Measurements from ENCODE around the gene PHLDA3.
A peak's percentile ranks its signal among the peaks of the same experiment; 100 is the strongest.

PHLDA3 gene

GRCh38 chr1:201485184-201485774 is 16.3 kb upstream of the PHLDA3 start:
- H3K9me2 ChIP-seq (replicated peaks; ENCODE audit: insufficient read depth, low read length): no peaks in the 10 kb centered on the region
- H3K4me3 ChIP-seq (ENCODE audit: low read length): no peak overlapping the region
- H3F3A ChIP-seq (ENCODE audit: insufficient read depth, low read length): no peaks in the 10 kb centered on the region; the same call in 1 of the 2 replicates
- H3K4me1 ChIP-seq (ENCODE audit: low read length): peaks cover 14% of the 10 kb centered on the region; the same call in 1 of the 2 replicates
- no peak overlapping the region for H3K27ac ChIP-seq (ENCODE audit: low read length)
- H3K4me2 ChIP-seq (ENCODE audit: low read depth, low read length): no peak overlapping the region
- no peak for TF ChIP-seq EZH2 (optimal IDR thresholded peaks at IDR 0.05; ENCODE audit: low read depth, low read length)
- TF ChIP-seq, protein P1, sequence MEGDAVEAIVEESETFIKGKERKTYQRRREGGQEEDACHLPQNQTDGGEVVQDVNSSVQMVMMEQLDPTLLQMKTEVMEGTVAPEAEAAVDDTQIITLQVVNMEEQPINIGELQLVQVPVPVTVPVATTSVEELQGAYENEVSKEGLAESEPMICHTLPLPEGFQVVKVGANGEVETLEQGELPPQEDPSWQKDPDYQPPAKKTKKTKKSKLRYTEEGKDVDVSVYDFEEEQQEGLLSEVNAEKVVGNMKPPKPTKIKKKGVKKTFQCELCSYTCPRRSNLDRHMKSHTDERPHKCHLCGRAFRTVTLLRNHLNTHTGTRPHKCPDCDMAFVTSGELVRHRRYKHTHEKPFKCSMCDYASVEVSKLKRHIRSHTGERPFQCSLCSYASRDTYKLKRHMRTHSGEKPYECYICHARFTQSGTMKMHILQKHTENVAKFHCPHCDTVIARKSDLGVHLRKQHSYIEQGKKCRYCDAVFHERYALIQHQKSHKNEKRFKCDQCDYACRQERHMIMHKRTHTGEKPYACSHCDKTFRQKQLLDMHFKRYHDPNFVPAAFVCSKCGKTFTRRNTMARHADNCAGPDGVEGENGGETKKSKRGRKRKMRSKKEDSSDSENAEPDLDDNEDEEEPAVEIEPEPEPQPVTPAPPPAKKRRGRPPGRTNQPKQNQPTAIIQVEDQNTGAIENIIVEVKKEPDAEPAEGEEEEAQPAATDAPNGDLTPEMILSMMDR (IDR thresholded peaks at IDR 0.05; ENCODE audit: low read length): no peak
- TF ChIP-seq EZH2phosphoT487 (IDR thresholded peaks at IDR 0.05; ENCODE audit: low read length): no peak
- H4K20me1 ChIP-seq (ENCODE audit: insufficient read depth, low read length): no peaks in the 10 kb centered on the region
- H3K79me2 ChIP-seq (ENCODE audit: low read length): no peaks in the 10 kb centered on the region
- no peaks in the 10 kb centered on the region for H3K36me3 ChIP-seq (replicated peaks; ENCODE audit: insufficient read depth, low read length)
- H2AFZ ChIP-seq (ENCODE audit: low read length): no peak overlapping the region
- H3K9ac ChIP-seq (ENCODE audit: low read length): no peak overlapping the region
- H3K27me3 ChIP-seq (replicated peaks; ENCODE audit: insufficient read depth, low read length): peaks cover 9% of the 10 kb centered on the region; the same call in 1 of the 2 replicates
- no peak for DNase-seq
- H3K9me3 ChIP-seq (replicated peaks; ENCODE audit: insufficient read depth, low read length): no peaks in the 10 kb centered on the region

DNA sequence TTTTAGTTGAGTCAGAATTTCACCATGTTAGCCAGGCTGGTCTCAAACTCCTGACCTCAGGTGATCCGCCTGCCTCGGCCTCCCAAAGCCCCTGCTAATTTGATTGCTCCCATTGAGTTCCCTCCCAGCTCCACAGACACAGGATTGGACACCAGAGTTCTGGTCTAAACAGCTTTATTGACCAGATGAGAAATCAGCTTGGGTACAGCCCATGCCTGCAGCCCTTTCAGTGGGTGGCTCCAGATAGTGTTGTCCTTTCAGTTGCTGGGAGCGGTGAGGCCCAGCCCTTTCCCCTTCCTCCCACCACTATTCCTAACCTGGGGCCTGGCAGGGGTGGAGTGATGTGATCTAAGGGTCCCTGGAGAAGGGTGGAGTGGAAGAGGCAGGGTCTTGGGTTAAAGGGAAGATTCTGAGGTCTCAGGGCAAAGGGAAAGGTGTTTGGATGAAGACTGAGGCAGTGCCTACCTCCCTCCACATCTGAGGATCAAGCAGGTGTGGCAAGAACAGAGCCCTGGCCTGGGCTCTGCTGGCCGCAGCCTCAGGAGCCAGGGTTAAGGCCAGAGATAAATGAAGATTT is 14.5 kb upstream of the PHLDA3 start:
- H3K9me2 ChIP-seq (replicated peaks; ENCODE audit: insufficient read depth, low read length): no peaks in the 10 kb centered on the region
- H3K9me3 ChIP-seq (replicated peaks; ENCODE audit: insufficient read depth, low read length): no peaks in the 10 kb centered on the region
- H3K27ac ChIP-seq (ENCODE audit: low read length): no peak overlapping the region
- peaks cover 9% of the 10 kb centered on the region; the same call in 1 of the 2 replicates for H3K27me3 ChIP-seq (replicated peaks; ENCODE audit: insufficient read depth, low read length)
- H3K79me2 ChIP-seq (ENCODE audit: low read length): no peaks in the 10 kb centered on the region
- peaks cover 21% of the 10 kb centered on the region; the same call in 1 of the 2 replicates for H3K4me1 ChIP-seq (ENCODE audit: low read length)
- TF ChIP-seq, protein P1 (IDR thresholded peaks at IDR 0.05; ENCODE audit: low read length): no peak
- TF ChIP-seq EZH2phosphoT487 (IDR thresholded peaks at IDR 0.05; ENCODE audit: low read length): no peak
- no peak for TF ChIP-seq EZH2 (optimal IDR thresholded peaks at IDR 0.05; ENCODE audit: low read depth, low read length)
- H3K9ac ChIP-seq (ENCODE audit: low read length): no peak overlapping the region
- H2AFZ ChIP-seq (ENCODE audit: low read length): no peak overlapping the region
- H4K20me1 ChIP-seq (ENCODE audit: insufficient read depth, low read length): no peaks in the 10 kb centered on the region
- no peak overlapping the region for H3K4me3 ChIP-seq (ENCODE audit: low read length)
- no peaks in the 10 kb centered on the region; the same call in 1 of the 2 replicates for H3F3A ChIP-seq (ENCODE audit: insufficient read depth, low read length)
- no peaks in the 10 kb centered on the region for H3K36me3 ChIP-seq (replicated peaks; ENCODE audit: insufficient read depth, low read length)
- no peak for DNase-seq
- H3K4me2 ChIP-seq (ENCODE audit: low read depth, low read length): no peak overlapping the region

GRCh38 chr1:201482755-201483154 is 13.8 kb upstream of the PHLDA3 start:
- Histone ChIP-seq H3K4me2 (ENCODE audit: low read depth, low read length) (no peak overlapping the region), H3K27ac (ENCODE audit: low read length) (no peak overlapping the region), H3K4me3 (ENCODE audit: low read length) (no peak overlapping the region), H3K9ac (ENCODE audit: low read length) (no peak overlapping the region), H3K36me3 (replicated peaks; ENCODE audit: insufficient read depth, low read length) (no peaks in the 10 kb centered on the region), H3K79me2 (ENCODE audit: low read length) (no peaks in the 10 kb centered on the region), H3K27me3 (replicated peaks; ENCODE audit: insufficient read depth, low read length) (peaks cover 9% of the 10 kb centered on the region; the same call in 1 of the 2 replicates), H3K9me2 (replicated peaks; ENCODE audit: insufficient read depth, low read length) (no peaks in the 10 kb centered on the region), H3F3A (ENCODE audit: insufficient read depth, low read length) (no peaks in the 10 kb centered on the region; the same call in 1 of the 2 replicates), H3K4me1 (ENCODE audit: low read length) (peaks cover 21% of the 10 kb centered on the region; the same call in 1 of the 2 replicates), H4K20me1 (ENCODE audit: insufficient read depth, low read length) (no peaks in the 10 kb centered on the region), H2AFZ (ENCODE audit: low read length) (peak overlapping the region; percentile 74; the same call in 1 of the 2 replicates), H3K9me3 (replicated peaks; ENCODE audit: insufficient read depth, low read length) (no peaks in the 10 kb centered on the region)
- no peak for DNase-seq
- TF ChIP-seq EZH2 (optimal IDR thresholded peaks at IDR 0.05; ENCODE audit: low read depth, low read length): no peak
- TF ChIP-seq, protein P1 (IDR thresholded peaks at IDR 0.05; ENCODE audit: low read length): no peak
- TF ChIP-seq EZH2phosphoT487 (IDR thresholded peaks at IDR 0.05; ENCODE audit: low read length): no peak

All from MM.1S (cell line).